BE2C (cell line): Measurements from ENCODE around the gene CCDC6.
"Not testable (repeated sequence)": the region's sequence is repeated elsewhere in the genome, so short reads cannot be mapped to it uniquely, and the experiment has no call there.

Experiments used
- DNase-seq: peaks from one replicate; pipeline ENCODE4 v3.0.0-alpha.2; 2020
- H3K27me3 ChIP-seq: fragments of 250-450 bp; sonication (Bioruptor Pico); 2 replicates; pipeline ENCODE4 v1.5.1; 2020; ENCODE audit warnings: mild to moderate bottlenecking
- H3K36me3 ChIP-seq: fragments of 250-450 bp; sonication (Bioruptor Pico); 2 replicates; pipeline ENCODE4 v1.5.1; 2020; ENCODE audit warnings: mild to moderate bottlenecking
- H3K4me1 ChIP-seq: fragments of 250-450 bp; sonication (Bioruptor Pico); 2 replicates; pipeline ENCODE4 v1.5.1; 2020
- H3K4me3 ChIP-seq: 2 replicates; pipeline ENCODE4 v1.5.1; 2011; ENCODE audit warnings: low read depth, low read length
- H3K9me3 ChIP-seq: fragments of 250-450 bp; sonication (Bioruptor Pico); 2 replicates; pipeline ENCODE4 v1.5.1; 2020
- TF ChIP-seq, protein P1 (sequence below): IDR thresholded peaks from 2 replicates; pipeline ENCODE4 v1.5.1; 2012; ENCODE audit warnings: mild to moderate bottlenecking, low read depth, low read length

Gene CCDC6

DNA sequence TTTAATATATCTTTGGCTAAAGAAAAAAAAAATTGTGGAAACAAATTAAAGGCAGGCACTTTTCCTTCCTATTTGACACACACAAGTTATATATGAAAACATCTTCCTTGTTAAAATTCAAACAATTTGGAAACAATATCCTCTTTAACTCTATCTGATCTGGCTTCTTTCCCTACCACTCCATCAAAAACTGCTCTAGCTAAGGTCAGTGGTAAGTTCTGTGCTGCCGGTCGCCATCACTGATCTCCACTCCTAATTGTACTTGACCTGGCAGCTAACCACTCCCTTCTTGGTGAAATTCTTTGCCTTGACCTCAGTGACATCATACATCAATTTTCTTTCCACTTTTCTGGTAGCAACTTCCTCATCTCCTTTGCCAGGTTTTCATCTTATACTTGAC is 105.2 kb downstream of the CCDC6 start:
- H3K9me3 ChIP-seq, result no peaks in the 10 kb centered on the region
- H3K4me1 ChIP-seq, result no peaks in the 10 kb centered on the region
- H3K27me3 ChIP-seq, result no peaks in the 10 kb centered on the region
- H3K36me3 ChIP-seq, result peaks cover 21% of the 10 kb centered on the region
- TF ChIP-seq, protein P1, sequence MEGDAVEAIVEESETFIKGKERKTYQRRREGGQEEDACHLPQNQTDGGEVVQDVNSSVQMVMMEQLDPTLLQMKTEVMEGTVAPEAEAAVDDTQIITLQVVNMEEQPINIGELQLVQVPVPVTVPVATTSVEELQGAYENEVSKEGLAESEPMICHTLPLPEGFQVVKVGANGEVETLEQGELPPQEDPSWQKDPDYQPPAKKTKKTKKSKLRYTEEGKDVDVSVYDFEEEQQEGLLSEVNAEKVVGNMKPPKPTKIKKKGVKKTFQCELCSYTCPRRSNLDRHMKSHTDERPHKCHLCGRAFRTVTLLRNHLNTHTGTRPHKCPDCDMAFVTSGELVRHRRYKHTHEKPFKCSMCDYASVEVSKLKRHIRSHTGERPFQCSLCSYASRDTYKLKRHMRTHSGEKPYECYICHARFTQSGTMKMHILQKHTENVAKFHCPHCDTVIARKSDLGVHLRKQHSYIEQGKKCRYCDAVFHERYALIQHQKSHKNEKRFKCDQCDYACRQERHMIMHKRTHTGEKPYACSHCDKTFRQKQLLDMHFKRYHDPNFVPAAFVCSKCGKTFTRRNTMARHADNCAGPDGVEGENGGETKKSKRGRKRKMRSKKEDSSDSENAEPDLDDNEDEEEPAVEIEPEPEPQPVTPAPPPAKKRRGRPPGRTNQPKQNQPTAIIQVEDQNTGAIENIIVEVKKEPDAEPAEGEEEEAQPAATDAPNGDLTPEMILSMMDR, result no peak
- H3K4me3 ChIP-seq, result no peak overlapping the region
- no peak for DNase-seq

DNA sequence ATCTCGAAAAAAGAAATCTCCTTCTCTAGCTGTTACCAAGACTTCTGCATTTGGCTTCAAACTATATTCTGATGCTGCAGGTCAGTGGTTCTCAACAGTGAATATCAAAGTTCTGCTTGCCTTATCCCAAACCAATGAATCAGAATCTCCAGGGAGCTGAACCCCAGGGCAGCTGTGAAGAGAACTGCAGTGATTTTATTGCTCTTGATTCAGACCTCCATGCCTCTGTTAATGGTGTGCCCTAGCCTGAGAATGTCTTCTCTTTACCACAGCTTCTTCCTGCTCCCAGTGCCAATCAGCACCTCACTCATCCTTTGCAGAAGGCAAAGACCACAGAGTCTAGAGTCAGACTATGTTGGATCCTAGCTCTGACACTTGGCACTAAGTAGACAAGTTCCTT is 106.9 kb downstream of the CCDC6 start:
- no peaks in the 10 kb centered on the region for H3K27me3 ChIP-seq
- H3K4me1 ChIP-seq, result no peaks in the 10 kb centered on the region
- no peaks in the 10 kb centered on the region for H3K9me3 ChIP-seq
- no peak for DNase-seq
- no peak overlapping the region for H3K4me3 ChIP-seq
- TF ChIP-seq, protein P1, result no peak
- peaks cover 8% of the 10 kb centered on the region; the same call in 1 of the 2 replicates for H3K36me3 ChIP-seq

DNA sequence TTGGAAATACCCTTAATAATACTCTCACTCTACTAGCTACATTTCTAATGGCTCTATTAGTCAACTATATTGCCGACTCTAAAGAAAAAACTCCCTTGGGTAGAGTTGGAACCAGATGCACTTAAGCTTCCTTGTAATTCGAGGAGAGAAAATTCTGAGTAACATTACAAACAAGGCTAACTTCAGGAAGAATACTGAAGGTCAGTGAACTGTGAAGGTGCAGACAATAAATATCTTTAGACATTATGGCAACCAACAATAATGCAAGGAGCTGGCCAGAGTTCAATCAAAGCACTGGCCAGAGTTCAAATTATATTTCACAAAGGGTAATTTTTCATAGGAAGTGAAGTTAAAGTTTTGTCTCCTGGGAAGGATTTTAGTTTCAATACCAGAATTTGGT is 112.4 kb downstream of the CCDC6 start:
- peaks cover 4% of the 10 kb centered on the region; the same call in 1 of the 2 replicates for H3K36me3 ChIP-seq
- DNase-seq, result no peak

DNA sequence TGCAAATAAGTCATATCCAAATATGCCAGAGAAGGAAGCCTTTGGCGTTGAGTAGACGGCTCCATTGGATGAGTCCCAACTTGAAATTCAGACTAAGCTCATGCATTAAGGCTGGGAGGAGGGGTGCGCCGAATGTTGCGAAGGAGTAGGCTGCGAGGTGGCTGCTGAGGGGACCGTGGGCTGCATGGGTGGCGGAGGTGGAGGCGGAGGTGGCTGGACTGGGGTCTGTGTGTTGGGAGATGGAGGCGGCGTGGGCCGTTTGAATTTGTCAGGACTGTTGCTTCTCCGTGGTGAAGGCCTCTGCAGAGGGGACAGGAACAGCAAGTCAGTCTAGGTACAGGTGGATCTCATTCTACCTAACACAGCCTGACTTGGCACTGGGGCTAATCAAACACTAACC is 113.5 kb downstream of the CCDC6 start:
- Histone ChIP-seq H3K27me3 (no peaks in the 10 kb centered on the region), H3K4me3 (no peak overlapping the region), H3K4me1 (no peaks in the 10 kb centered on the region), H3K9me3 (no peaks in the 10 kb centered on the region), H3K36me3 (peaks cover 4% of the 10 kb centered on the region; the same call in 1 of the 2 replicates)
- no peak for DNase-seq
- TF ChIP-seq, protein P1, result no peak

More for the DNA sequence above, 112.4 kb downstream of the CCDC6 start:
- Histone ChIP-seq H3K4me3 (no peak overlapping the region), H3K4me1 (no peaks in the 10 kb centered on the region), H3K9me3 (no peaks in the 10 kb centered on the region), H3K27me3 (no peaks in the 10 kb centered on the region)
- TF ChIP-seq, protein P1, result no peak

DNA sequence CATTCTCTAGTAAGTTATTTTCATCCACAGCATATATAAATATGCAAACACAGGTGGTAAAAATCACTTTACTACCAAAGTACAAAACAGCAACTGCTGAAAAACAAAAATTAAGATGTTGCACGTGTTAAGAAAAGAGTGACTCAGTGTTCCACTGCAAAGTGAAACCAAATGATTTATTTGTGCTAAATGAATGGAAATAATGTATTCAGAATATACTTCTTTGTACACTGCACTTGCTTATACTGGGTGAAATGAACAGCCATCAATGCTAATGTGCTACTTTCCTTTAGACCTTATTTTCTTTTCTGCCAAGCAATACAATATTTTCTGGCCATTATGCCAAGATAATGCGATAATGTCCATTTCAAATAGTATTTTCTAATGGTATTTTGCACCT is 114.8 kb downstream of the CCDC6 start:
- H3K36me3 ChIP-seq, result peaks cover 4% of the 10 kb centered on the region; the same call in 1 of the 2 replicates
- TF ChIP-seq, protein P1, result no peak
- no peak overlapping the region for H3K4me3 ChIP-seq
- no peaks in the 10 kb centered on the region for H3K9me3 ChIP-seq
- no peaks in the 10 kb centered on the region for H3K27me3 ChIP-seq
- no peak for DNase-seq
- no peaks in the 10 kb centered on the region for H3K4me1 ChIP-seq

DNA sequence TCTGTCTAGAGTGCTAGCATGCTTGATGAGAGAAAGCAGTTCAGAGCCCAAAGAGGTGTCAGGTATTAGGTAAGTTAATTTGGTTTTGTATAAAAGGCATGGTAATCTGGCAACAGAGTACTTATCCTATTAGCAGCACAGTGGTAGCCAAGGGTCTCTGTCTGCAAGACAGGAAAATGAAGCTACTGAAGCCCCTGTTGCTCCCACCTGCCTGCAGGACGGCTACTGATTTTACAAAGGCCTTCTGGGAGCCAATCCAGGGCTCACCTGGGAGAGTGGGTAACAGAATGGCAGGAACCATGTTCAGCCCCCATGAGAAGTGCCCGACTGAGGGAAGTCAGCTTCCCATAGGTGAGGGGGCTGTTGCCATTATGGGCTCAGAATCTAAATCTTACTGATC is 116.3 kb downstream of the CCDC6 start:
- not testable (repeated sequence) for H3K36me3 ChIP-seq

DNA sequence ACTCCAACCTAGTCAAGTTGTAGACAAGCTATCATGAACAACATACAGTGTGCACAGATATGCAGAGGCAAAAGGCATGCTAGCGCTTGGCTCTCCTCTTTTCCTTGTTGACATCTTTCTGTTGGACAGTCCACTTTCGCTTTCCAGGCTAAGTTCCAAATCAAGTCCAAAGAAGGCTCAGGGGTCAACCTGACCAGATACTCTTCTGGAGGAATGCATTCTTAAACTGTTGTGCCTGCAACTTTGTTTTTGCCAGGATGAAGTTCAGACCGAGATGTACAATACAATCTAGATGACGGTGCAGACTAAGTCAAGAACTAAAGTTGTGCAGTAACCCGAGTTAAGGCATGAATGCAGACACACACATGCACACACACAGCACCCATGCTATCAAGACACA is 117.4 kb downstream of the CCDC6 start:
- H3K4me3 ChIP-seq, H3K4me1 ChIP-seq, H3K9me3 ChIP-seq, H3K27me3 ChIP-seq, DNase-seq, H3K36me3 ChIP-seq: not testable (repeated sequence)

More for the DNA sequence above, 116.3 kb downstream of the CCDC6 start:
- H3K4me3 ChIP-seq, H3K27me3 ChIP-seq, H3K4me1 ChIP-seq, DNase-seq, H3K9me3 ChIP-seq: not testable (repeated sequence)

DNA sequence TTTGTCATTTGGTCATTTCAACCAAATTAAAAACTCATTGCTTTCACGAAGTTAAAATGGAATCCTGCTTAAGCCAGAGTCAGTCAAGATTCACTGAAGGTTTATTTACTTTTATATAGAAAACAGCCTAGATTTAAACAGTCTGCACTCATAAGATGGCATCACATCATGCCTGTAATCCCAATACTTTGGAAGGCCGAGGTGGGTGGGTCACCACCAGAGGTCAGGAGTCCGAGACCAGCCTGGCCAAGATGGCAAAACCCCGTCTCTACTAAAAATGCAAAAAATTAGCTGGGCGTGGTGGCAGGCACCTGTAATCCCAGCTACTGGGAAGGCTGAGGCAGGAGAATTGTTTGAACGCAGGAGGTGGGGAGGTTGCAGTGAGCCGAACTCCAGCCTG is 119.3 kb downstream of the CCDC6 start:
- not testable (repeated sequence) for DNase-seq, H3K4me1 ChIP-seq, H3K9me3 ChIP-seq, H3K36me3 ChIP-seq, H3K4me3 ChIP-seq, H3K27me3 ChIP-seq

DNA sequence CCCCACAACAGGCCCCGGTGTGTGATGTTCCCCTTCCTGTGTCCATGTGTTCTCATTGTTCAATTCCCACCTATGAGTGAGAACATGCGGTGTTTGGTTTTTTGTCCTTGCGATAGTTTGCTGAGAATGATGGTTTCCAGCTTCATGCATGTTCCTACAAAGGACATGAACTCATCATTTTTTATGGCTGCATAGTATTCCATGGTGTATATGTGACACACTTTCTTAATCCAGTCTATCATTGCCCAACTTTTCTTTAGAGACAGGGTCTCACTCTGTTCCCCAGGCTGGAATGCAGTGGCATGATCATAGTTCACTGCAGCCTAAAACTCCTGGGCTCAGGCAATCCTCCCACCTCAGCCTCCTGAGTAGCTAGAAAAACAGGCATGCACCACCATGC is 120.9 kb downstream of the CCDC6 start:
- H3K4me1 ChIP-seq, H3K9me3 ChIP-seq, H3K4me3 ChIP-seq, H3K27me3 ChIP-seq, H3K36me3 ChIP-seq, DNase-seq: not testable (repeated sequence)
